NCI-H2227 (cell line): ENCODE measurements around the gene SPON1.
"Not testable (repeated sequence)": the region's sequence is repeated elsewhere in the genome, so short reads cannot be mapped to it uniquely, and the experiment has no call there.

ENCODE experiments used
- DNase-seq: peaks from one replicate; lab custom pipeline; 2025; ENCODE audit not compliant: unreplicated experiment; lab: John Stamatoyannopoulos, UW

Gene SPON1

GRCh38 chr11:14230407-14230806 lies 267.9 kb downstream of the SPON1 start:
- no peak for DNase-seq

- DNase-seq = no peak
These were observed 270.1 kb downstream of the SPON1 start for GRCh38 chr11:14232652-14233051.

GRCh38 chr11:14234446-14234845 lies 271.9 kb downstream of the SPON1 start:
- no peak for DNase-seq

- DNase-seq = no peak
These were observed 273.2 kb downstream of the SPON1 start for GRCh38 chr11:14235701-14236100.

GRCh38 chr11:14237444-14237961 lies 275.0 kb downstream of the SPON1 start:
- no peak for DNase-seq

- no peak for DNase-seq
These were observed 277.7 kb downstream of the SPON1 start for GRCh38 chr11:14240221-14240620.

- DNase-seq = no peak
These were observed 278.4 kb downstream of the SPON1 start for GRCh38 chr11:14240951-14241350.

- no peak for DNase-seq
These were observed 279.7 kb downstream of the SPON1 start for GRCh38 chr11:14242187-14242586.

- no peak for DNase-seq
These were observed 280.2 kb downstream of the SPON1 start for GRCh38 chr11:14242733-14243132.

GRCh38 chr11:14244926-14245325 lies 282.4 kb downstream of the SPON1 start:
- no peak for DNase-seq

GRCh38 chr11:14245444-14245843 lies 282.9 kb downstream of the SPON1 start:
- DNase-seq = no peak

GRCh38 chr11:14248580-14248981 lies 286.1 kb downstream of the SPON1 start:
- no peak for DNase-seq

GRCh38 chr11:14249121-14249963 lies 286.8 kb downstream of the SPON1 start:
- peak; percentile 76 for DNase-seq

- no peak for DNase-seq
These were observed 289.2 kb downstream of the SPON1 start for GRCh38 chr11:14251754-14252153.

- DNase-seq = not testable (repeated sequence)
These were observed 290.0 kb downstream of the SPON1 start for GRCh38 chr11:14252501-14252900.

GRCh38 chr11:14253421-14253820 lies 290.9 kb downstream of the SPON1 start:
- no peak for DNase-seq

GRCh38 chr11:14253840-14254239 lies 291.3 kb downstream of the SPON1 start:
- DNase-seq = no peak

- no peak for DNase-seq
These were observed 292.2 kb downstream of the SPON1 start for GRCh38 chr11:14254533-14255237.

GRCh38 chr11:14255238-14255534 lies 292.7 kb downstream of the SPON1 start:
- no peak for DNase-seq

GRCh38 chr11:14258221-14258935 lies 295.9 kb downstream of the SPON1 start:
- no peak for DNase-seq

- DNase-seq = peak; percentile 14
These were observed 296.8 kb downstream of the SPON1 start for GRCh38 chr11:14259186-14259784.
